ENCODE measurements around the gene PHF23.

Gene PHF23

DNA sequence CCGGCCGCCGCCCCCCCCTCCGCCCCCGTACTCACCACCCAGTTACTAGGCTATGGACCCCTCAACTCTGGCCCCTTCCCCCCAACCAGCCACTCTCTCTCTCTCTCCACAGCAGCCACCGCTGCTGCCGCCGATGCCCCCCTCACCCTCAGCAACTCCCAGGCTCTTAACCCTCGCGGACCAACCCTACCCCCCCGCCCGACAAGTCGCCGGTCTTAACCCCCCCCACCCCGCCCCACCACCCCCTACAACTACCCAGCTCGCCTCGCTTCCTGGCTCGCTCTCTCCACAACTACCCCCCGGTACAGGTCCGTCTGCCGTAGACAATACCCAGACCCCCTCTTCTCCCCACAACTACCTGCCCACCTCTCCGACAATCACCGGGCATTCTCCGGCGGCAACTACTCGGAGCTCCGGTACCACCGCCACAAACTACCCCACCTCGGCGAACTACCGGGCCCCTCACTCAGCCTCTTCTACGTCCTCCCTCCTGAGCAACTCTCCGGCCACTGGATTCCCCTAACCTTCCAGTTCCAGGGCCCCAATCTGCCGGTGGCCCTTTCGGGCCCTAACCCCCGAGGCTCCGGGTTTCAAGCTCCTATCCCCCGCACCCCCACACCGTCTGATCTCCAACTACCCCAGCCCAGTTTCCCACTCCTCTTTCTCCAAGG, 702 bp downstream of the PHF23 start:
- TF ChIP-seq GATA1 (IDR thresholded peaks at IDR 0.05; ENCODE audit: low read depth, low read length), result no peak
- no peak for TF ChIP-seq POLR2A (IDR thresholded peaks at IDR 0.05; ENCODE audit: low read length)
- DNase-seq, result peak; percentile 78 to 79

DNA sequence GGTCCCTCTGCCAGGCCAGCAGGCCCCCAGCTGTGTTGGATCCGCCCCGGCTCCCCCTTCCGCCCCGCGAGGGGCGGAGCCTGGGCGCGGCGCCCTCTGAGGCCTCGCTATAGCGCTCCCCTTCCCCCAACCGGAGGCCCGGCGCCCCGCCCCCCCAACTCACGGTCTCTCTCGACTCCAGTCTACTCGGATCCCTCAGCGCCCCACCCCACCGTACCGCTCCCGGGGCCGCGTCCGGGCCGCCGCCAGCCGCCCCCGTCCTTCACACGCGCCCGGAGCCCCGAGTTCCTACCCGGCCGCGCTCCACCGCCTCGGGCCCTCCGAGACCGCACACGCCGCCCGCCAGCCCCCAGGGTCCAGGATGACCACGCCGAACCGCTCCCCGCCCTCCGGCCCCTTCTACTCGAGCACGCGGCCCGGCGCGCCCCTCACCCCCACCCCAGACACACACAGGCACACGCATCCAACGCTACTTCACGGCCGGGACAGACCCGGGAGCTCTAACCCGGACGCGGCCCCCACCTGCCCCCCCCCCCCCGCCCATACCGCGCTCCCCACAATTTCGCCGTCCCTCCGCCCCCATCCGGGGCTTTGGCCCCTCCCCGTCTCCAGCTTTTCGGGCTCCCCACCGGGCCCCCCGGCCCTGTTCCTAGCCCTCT, 1.4 kb downstream of the PHF23 start:
- TF ChIP-seq POLR2A (IDR thresholded peaks at IDR 0.05; ENCODE audit: low read length) (no peak), GATA1 (IDR thresholded peaks at IDR 0.05; ENCODE audit: low read depth, low read length) (no peak)
- peak; percentile 87 to 92 for DNase-seq

DNA sequence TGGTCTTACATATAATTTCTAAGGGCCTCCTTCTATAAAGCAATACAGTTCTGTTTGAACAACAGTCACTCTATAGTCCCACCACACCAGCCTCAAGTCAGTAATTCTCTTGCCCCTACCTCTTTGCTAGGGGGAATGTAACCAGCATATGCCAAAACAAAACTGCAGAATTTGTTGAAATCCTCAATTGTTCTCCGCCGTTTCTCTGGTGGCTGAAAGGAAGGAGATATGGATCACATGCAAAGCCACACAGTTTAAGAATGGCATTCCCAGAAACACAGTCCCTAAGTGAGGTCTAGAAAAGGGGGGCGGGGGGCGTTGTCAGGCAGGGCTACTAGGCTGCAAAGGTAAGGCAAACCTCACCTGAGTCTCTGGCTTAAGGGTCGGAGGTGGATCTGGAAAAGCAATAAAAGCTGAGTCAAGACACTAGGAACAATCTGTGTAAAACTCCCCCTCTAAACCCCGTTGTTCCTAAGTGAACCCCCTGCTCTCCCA, 1.9 kb downstream of the PHF23 start:
- TF ChIP-seq GATA1 (IDR thresholded peaks at IDR 0.05; ENCODE audit: low read depth, low read length) (no peak), POLR2A (IDR thresholded peaks at IDR 0.05; ENCODE audit: low read length) (no peak)
- DNase-seq, result no peak

DNA sequence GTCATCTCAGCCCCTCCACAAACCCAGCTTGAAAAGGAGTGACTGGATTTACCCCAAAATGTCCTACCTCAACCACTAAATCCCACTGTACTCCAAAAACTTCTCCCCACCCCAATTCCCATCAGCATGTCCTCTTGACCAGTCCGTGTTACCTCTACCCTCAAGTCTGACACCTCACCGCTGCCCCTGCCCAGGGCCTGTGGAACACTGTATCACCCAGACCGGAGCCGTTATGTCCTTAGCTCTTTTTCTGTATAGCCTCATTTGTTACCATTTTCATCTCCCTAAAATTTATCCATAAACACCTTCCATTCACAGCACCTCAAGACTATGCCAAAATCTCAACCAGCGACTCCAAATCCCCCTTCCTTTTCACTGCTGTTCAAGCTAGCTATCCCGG, 2.4 kb downstream of the PHF23 start:
- DNase-seq, result no peak
- TF ChIP-seq GATA1 (IDR thresholded peaks at IDR 0.05; ENCODE audit: low read depth, low read length) (no peak), POLR2A (IDR thresholded peaks at IDR 0.05; ENCODE audit: low read length) (no peak)

DNA sequence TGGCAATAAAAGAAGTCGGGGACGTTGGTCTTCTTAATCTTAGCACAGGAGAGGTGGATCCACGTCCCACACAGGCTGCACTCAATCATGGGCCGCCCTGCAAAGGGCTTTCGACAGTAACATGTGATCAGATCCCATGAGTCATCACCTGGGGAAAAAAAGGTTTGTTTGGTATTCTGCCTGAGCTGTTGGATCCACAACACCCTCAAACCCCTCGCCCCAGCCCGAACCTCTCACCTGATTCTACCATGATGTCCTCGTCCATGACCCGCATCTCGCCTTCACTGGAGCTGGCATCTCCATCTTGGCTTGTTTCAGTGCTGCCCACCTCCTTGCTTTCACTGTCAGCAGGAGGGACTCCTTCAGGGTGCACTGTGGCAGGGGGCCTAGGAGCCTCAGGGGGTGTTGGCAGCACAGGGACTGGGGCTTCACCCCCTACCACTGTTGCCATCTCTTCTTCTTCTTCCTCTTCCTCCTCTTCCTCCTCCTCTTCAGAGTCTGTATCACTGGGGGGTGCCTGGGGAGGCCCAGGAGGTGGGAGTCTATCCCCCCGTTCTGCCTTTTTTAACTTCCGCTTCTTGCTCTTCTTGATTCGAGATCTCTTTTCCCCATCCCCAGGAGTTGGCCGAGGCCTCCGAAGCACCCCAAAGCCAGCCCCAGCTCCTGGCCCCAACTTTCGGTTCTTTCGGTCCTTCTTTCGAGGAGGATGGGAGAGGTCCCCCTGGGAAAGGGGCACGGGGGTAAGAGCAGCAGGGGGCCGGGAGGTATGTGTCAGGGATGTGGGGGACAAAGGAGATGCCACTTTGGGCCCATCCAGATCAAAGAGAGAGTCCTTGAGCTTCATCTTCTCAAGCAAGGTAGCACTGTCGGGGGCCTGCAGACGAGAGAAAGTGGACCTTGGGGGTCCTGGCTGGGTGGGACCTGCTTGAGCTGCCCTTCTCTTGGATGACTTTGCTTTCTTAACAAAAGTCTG, 3.3 kb downstream of the PHF23 start:
- peak in 1 of 2 experiments; percentile 50 for DNase-seq

DNA sequence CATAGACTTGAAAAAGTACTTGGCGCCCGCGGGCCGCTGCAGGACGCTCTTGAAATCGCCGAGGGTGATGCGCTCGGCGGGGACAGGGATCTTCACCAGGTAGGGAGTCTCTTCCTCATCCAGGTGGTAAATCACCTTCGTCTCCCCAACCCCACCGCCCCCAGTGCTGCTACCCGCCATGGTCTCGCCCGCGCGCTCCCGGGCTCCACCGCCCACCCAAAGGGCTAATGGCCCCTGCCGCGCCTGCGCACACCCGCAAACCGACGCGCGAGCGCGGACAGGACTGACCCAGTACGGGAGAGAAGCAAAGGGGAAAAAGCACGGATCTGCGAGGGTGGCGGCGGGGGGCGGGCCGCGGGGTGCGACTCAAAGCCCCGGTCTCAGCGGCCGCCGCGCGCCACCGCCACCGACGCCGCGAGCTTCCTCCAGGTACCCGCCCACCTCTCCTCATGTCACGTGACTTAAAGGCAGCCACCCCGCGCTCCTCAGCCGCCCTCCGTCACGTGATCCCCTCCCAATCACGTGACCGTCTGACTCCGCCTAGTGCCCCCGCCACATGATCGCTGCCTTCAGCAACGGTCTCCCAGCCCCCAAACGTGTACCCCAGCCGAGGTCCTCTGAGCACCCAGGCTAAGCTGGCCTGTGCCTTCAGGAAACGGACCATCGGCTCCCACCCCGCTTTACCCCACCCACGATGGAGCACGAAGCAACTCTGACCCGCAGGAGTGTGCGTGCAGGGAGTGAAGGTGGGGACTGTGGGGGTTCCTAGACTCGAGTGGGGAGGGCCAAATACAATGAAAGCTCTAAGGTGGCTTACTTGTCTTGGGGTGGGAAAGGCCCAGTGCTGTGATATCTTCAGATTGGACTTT, 4.9 kb downstream of the PHF23 start, which contains the start of gene DVL2:
Gene DVL2 (minus strand): TSS at position 435 of the 869 bp plus-strand sequence. CDS start 255 bp downstream, at position 180.
- DNase-seq, result peak; percentile 97
- TF ChIP-seq GATA1 (IDR thresholded peaks at IDR 0.05; ENCODE audit: low read depth, low read length) (no peak), POLR2A (IDR thresholded peaks at IDR 0.05; ENCODE audit: low read length) (peak; percentile 92)

More for the DNA sequence above, 3.3 kb downstream of the PHF23 start:
- TF ChIP-seq POLR2A (IDR thresholded peaks at IDR 0.05; ENCODE audit: low read length), result no peak
- no peak for TF ChIP-seq GATA1 (IDR thresholded peaks at IDR 0.05; ENCODE audit: low read depth, low read length)

DNA sequence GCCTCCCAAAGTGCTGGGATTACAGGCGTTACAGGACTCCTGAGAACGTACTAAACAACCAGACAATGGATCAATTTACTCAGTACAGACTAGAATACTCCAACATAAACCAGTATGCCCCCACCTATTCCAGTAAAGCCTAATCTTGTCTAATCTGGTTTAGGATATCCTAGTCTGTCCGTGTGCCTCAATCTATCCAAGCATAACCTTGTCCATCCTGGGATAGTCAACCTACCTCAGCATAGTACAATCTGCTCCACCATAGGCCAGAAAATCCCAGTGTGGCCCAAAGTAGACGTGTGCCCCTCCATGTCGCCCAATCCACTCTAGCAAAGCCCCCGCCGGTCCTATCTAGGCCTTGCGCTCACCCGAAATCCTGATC, 5.6 kb downstream of the PHF23 start:
- DNase-seq, result no peak
- TF ChIP-seq GATA1 (IDR thresholded peaks at IDR 0.05; ENCODE audit: low read depth, low read length) (no peak), POLR2A (IDR thresholded peaks at IDR 0.05; ENCODE audit: low read length) (no peak)

DNA sequence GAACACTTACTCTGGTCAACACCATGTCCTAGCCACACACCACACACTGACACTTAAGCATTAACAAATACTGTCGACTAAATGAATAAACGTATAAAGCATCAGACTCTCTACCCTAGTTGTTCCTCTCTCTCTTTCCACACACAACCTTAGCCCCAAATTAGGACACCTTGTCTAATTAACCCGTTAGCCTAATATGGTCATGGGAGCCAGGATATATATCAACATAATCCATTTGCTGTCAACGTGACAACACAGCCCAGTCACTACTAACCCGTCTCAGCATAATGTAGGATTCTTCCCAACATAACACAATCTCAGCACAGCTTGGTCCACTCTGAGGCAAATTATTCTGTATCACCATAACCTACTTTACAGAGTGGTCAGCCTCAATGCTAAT, 7.1 kb downstream of the PHF23 start:
- TF ChIP-seq GATA1 (IDR thresholded peaks at IDR 0.05; ENCODE audit: low read depth, low read length) (no peak), POLR2A (IDR thresholded peaks at IDR 0.05; ENCODE audit: low read length) (no peak)

DNA sequence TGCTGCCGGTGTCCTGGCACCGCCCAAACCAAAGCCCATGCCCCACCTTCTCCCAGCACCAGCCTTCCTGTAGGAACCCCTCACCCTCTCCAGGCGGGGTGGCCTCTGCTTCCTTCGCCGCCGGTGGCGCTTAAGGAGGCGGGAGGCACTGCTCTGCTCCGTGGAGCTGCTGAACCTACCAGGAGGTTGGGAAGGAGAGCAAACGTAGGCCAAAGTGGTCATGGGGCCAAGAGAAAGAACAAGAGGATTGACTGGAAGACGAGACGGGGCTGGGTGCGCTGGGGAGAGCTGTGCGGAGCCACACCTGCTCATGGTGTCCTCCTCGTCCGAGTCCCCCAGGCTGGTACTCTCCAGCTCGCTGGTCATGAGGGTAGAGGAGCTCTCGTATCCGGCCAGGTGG, 9.8 kb downstream of the PHF23 start:
- TF ChIP-seq POLR2A (IDR thresholded peaks at IDR 0.05; ENCODE audit: low read length) (no peak), GATA1 (IDR thresholded peaks at IDR 0.05; ENCODE audit: low read depth, low read length) (no peak)
- DNase-seq, result no peak

More for the DNA sequence above, 7.1 kb downstream of the PHF23 start:
- no peak for DNase-seq

DNA sequence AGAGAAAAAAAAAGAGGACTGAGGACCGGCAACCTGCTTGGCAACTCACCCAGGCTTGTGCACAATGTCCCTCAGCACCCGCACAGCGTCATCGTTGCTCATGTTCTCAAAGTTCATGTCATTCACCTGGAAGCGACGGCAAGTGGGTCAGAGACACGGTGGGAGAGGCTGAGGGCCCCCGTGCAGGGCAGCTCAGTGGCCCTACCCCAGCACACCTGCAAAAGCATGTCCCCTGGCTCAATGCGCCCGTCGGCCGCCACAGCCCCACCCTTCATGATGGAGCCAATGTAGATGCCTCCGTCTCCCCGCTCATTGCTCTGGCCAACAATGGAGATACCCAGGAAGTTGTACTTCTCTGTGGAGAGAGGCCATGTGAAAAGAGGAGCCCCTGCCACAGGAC, 10.3 kb downstream of the PHF23 start:
- no peak for DNase-seq
- TF ChIP-seq GATA1 (IDR thresholded peaks at IDR 0.05; ENCODE audit: low read depth, low read length), result no peak
- no peak for TF ChIP-seq POLR2A (IDR thresholded peaks at IDR 0.05; ENCODE audit: low read length)

DNA sequence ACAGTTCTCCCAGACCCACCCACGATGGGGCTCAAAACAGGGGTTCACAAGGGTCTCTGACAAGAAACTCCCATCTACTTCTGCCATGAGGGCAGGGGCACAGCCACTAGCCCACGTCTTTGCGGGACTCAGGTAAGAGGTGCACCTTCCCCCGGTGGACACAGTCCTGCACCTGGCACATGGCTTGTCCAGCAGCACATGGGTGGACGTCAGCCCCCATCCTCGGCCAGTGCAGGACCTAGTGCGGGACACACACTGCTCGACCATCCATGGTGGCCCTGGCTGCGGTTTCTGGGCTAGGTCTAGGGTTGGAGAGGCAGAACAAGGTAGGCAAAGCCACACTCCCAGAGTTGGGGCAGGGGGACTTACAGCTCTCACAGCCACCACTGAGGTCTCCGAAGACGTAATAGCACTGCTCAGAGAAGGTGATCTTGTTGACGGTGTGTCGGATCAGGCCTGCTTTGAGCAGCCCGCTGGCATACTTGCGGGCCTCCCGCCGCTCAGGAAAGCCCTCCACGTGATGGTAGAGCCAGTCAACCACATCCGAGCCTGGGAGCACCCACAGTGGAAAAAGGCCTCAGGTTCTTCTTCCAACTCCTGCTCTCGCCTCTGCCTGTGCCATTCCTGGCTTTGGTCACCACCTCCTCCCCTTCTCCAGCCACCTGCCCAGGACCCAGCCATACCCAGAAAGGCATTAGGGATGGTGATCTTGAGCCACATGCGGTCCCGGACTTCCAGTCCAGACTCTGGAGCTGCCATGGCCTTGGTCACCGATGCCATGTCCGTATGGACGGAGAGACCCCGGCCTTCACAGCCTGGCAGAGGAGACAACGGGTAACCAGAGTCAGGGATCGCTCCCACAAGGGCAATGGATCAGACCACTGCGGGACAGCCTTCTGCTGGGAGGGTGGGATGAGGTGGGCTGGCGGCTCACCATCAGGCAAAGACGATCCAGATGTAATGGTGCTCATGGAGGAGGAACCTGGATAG, 12.2 kb downstream of the PHF23 start:
- TF ChIP-seq POLR2A (IDR thresholded peaks at IDR 0.05; ENCODE audit: low read length), result no peak
- TF ChIP-seq GATA1 (IDR thresholded peaks at IDR 0.05; ENCODE audit: low read depth, low read length), result no peak
- DNase-seq, result no peak

Measured in erythroblast (primary cell).